IPS-15b (cell line): ENCODE results near the gene CCDC6.
"Not testable (repeated sequence)": the region's sequence is repeated elsewhere in the genome, so short reads cannot be mapped to it uniquely, and the experiment has no call there.

ENCODE experiments used
- H3K27me3 ChIP-seq: one replicate; pipeline ENCODE4 v1.6.1; 2013; ENCODE audit warnings: low read length; ENCODE audit not compliant: control insufficient read depth, insufficient read depth
- H3K36me3 ChIP-seq: one replicate; pipeline ENCODE4 v1.6.1; 2013; ENCODE audit warnings: low read length; ENCODE audit not compliant: control insufficient read depth, insufficient read depth
- H3K4me1 ChIP-seq: one replicate; pipeline ENCODE4 v1.6.1; 2013; ENCODE audit warnings: mild to moderate bottlenecking, low read length; ENCODE audit not compliant: control insufficient read depth, insufficient read depth
- H3K4me3 ChIP-seq: one replicate; pipeline ENCODE4 v1.5.1; 2013; ENCODE audit warnings: low read depth, low read length
- H3K9ac ChIP-seq: one replicate; pipeline ENCODE4 v1.6.1; 2013; ENCODE audit warnings: low read depth, mild to moderate bottlenecking, low read length
- H3K9me3 ChIP-seq: one replicate; pipeline ENCODE4 v1.6.1; 2013; ENCODE audit warnings: mild to moderate bottlenecking, low read length; ENCODE audit not compliant: control insufficient read depth, insufficient read depth

The CCDC6 gene

DNA sequence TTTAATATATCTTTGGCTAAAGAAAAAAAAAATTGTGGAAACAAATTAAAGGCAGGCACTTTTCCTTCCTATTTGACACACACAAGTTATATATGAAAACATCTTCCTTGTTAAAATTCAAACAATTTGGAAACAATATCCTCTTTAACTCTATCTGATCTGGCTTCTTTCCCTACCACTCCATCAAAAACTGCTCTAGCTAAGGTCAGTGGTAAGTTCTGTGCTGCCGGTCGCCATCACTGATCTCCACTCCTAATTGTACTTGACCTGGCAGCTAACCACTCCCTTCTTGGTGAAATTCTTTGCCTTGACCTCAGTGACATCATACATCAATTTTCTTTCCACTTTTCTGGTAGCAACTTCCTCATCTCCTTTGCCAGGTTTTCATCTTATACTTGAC, 105.2 kb downstream of the CCDC6 start:
- peaks cover 5% of the 10 kb centered on the region for H3K4me1 ChIP-seq
- H3K9ac ChIP-seq, result no peak overlapping the region
- H3K27me3 ChIP-seq, result no peaks in the 10 kb centered on the region
- H3K36me3 ChIP-seq, result peaks cover 12% of the 10 kb centered on the region
- no peak overlapping the region for H3K4me3 ChIP-seq
- H3K9me3 ChIP-seq, result no peaks in the 10 kb centered on the region

DNA sequence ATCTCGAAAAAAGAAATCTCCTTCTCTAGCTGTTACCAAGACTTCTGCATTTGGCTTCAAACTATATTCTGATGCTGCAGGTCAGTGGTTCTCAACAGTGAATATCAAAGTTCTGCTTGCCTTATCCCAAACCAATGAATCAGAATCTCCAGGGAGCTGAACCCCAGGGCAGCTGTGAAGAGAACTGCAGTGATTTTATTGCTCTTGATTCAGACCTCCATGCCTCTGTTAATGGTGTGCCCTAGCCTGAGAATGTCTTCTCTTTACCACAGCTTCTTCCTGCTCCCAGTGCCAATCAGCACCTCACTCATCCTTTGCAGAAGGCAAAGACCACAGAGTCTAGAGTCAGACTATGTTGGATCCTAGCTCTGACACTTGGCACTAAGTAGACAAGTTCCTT, 106.9 kb downstream of the CCDC6 start:
- H3K4me3 ChIP-seq, result no peak overlapping the region
- H3K27me3 ChIP-seq, result no peaks in the 10 kb centered on the region
- H3K36me3 ChIP-seq, result peaks cover 13% of the 10 kb centered on the region
- H3K9ac ChIP-seq, result no peak overlapping the region
- no peaks in the 10 kb centered on the region for H3K9me3 ChIP-seq
- H3K4me1 ChIP-seq, result peaks cover 5% of the 10 kb centered on the region

DNA sequence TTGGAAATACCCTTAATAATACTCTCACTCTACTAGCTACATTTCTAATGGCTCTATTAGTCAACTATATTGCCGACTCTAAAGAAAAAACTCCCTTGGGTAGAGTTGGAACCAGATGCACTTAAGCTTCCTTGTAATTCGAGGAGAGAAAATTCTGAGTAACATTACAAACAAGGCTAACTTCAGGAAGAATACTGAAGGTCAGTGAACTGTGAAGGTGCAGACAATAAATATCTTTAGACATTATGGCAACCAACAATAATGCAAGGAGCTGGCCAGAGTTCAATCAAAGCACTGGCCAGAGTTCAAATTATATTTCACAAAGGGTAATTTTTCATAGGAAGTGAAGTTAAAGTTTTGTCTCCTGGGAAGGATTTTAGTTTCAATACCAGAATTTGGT, 112.4 kb downstream of the CCDC6 start:
- no peak overlapping the region for H3K4me3 ChIP-seq
- H3K9me3 ChIP-seq, result no peaks in the 10 kb centered on the region
- no peaks in the 10 kb centered on the region for H3K4me1 ChIP-seq
- no peaks in the 10 kb centered on the region for H3K27me3 ChIP-seq
- H3K9ac ChIP-seq, result no peak overlapping the region
- H3K36me3 ChIP-seq, result peaks cover 23% of the 10 kb centered on the region

DNA sequence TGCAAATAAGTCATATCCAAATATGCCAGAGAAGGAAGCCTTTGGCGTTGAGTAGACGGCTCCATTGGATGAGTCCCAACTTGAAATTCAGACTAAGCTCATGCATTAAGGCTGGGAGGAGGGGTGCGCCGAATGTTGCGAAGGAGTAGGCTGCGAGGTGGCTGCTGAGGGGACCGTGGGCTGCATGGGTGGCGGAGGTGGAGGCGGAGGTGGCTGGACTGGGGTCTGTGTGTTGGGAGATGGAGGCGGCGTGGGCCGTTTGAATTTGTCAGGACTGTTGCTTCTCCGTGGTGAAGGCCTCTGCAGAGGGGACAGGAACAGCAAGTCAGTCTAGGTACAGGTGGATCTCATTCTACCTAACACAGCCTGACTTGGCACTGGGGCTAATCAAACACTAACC, 113.5 kb downstream of the CCDC6 start:
- Histone ChIP-seq H3K4me1 (no peaks in the 10 kb centered on the region), H3K9ac (no peak overlapping the region), H3K9me3 (no peaks in the 10 kb centered on the region), H3K36me3 (peaks cover 22% of the 10 kb centered on the region), H3K27me3 (no peaks in the 10 kb centered on the region), H3K4me3 (no peak overlapping the region)

DNA sequence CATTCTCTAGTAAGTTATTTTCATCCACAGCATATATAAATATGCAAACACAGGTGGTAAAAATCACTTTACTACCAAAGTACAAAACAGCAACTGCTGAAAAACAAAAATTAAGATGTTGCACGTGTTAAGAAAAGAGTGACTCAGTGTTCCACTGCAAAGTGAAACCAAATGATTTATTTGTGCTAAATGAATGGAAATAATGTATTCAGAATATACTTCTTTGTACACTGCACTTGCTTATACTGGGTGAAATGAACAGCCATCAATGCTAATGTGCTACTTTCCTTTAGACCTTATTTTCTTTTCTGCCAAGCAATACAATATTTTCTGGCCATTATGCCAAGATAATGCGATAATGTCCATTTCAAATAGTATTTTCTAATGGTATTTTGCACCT, 114.8 kb downstream of the CCDC6 start:
- H3K27me3 ChIP-seq, result no peaks in the 10 kb centered on the region
- H3K4me1 ChIP-seq, result no peaks in the 10 kb centered on the region
- H3K36me3 ChIP-seq, result peaks cover 19% of the 10 kb centered on the region
- no peak overlapping the region for H3K4me3 ChIP-seq
- H3K9ac ChIP-seq, result no peak overlapping the region
- H3K9me3 ChIP-seq, result no peaks in the 10 kb centered on the region

DNA sequence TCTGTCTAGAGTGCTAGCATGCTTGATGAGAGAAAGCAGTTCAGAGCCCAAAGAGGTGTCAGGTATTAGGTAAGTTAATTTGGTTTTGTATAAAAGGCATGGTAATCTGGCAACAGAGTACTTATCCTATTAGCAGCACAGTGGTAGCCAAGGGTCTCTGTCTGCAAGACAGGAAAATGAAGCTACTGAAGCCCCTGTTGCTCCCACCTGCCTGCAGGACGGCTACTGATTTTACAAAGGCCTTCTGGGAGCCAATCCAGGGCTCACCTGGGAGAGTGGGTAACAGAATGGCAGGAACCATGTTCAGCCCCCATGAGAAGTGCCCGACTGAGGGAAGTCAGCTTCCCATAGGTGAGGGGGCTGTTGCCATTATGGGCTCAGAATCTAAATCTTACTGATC, 116.3 kb downstream of the CCDC6 start:
- H3K4me1 ChIP-seq, H3K4me3 ChIP-seq, H3K9ac ChIP-seq, H3K9me3 ChIP-seq, H3K27me3 ChIP-seq: not testable (repeated sequence)
- H3K36me3 ChIP-seq, result peaks cover 19% of the 10 kb centered on the region

DNA sequence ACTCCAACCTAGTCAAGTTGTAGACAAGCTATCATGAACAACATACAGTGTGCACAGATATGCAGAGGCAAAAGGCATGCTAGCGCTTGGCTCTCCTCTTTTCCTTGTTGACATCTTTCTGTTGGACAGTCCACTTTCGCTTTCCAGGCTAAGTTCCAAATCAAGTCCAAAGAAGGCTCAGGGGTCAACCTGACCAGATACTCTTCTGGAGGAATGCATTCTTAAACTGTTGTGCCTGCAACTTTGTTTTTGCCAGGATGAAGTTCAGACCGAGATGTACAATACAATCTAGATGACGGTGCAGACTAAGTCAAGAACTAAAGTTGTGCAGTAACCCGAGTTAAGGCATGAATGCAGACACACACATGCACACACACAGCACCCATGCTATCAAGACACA, 117.4 kb downstream of the CCDC6 start:
- peaks cover 15% of the 10 kb centered on the region for H3K36me3 ChIP-seq
- not testable (repeated sequence) for H3K9me3 ChIP-seq, H3K4me1 ChIP-seq, H3K9ac ChIP-seq, H3K27me3 ChIP-seq, H3K4me3 ChIP-seq

- not testable (repeated sequence) for H3K4me1 ChIP-seq
Observed at GRCh38 chr10:59787032-59787431, 119.3 kb downstream of the CCDC6 start.

DNA sequence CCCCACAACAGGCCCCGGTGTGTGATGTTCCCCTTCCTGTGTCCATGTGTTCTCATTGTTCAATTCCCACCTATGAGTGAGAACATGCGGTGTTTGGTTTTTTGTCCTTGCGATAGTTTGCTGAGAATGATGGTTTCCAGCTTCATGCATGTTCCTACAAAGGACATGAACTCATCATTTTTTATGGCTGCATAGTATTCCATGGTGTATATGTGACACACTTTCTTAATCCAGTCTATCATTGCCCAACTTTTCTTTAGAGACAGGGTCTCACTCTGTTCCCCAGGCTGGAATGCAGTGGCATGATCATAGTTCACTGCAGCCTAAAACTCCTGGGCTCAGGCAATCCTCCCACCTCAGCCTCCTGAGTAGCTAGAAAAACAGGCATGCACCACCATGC, 120.9 kb downstream of the CCDC6 start:
- not testable (repeated sequence) for H3K4me3 ChIP-seq, H3K4me1 ChIP-seq, H3K9me3 ChIP-seq, H3K27me3 ChIP-seq, H3K36me3 ChIP-seq, H3K9ac ChIP-seq

More at GRCh38 chr10:59787032-59787431, 119.3 kb downstream of the CCDC6 start:
- not testable (repeated sequence) for H3K9ac ChIP-seq, H3K4me3 ChIP-seq, H3K9me3 ChIP-seq, H3K27me3 ChIP-seq, H3K36me3 ChIP-seq

DNA sequence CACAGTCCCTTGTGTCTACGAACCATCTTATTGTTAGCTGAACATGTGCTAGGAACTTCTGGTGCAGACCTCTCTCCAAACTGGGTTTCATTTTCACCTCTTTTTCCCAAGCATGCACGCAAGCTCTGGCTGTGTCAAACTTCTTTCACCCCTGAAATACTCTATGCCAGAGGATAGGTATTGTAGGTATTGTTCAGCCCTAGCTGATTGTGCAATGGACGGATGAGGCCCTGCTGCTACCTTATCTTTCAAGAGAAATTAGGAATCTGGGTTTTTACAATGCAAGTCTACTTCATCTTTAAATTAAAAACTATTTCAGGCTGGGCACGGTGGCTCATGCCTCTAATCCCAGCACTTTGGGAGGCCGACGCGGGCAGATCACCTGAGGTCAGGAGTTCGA, 124.8 kb downstream of the CCDC6 start:
- Histone ChIP-seq H3K36me3 (no peaks in the 10 kb centered on the region), H3K9me3 (no peaks in the 10 kb centered on the region), H3K4me1 (no peaks in the 10 kb centered on the region), H3K27me3 (no peaks in the 10 kb centered on the region), H3K9ac (no peak overlapping the region), H3K4me3 (no peak overlapping the region)

DNA sequence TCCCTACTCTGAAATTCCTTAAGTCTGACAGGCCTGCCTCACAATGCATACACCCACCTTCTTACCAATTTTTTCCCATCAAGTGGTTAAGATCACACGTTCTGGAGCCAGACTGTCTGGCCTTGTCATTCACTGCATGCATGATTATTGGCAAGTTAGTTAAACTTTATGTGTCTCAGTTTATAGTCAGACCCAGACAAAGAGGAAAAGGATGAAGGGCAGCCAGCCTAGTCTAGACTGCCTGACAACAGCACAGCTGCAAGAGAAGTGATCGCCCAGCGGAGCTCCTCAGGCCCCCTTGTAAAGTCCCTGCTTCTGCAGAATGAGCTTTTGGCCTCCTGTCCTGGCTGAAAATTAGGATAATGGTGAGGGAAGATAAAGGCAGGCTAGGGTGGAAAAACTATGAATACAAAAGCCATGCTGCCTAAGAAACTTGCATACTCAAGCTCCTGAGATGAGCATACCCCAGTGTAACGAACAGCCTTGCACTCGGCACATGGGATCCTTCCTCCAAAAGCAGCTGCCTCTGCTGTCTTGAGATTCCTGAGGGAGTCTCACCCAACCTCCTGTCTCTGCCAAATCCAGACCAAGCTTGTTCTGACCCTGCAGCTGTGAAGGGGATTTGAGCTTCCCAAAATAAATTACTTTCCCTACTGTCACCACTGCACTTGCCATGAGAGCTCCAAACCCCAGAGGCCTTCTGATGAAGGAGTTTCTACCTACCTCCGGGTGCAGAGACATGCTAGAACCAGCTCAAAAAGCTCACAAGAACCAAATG, 126.4 kb downstream of the CCDC6 start:
- Histone ChIP-seq H3K9ac (no peak overlapping the region), H3K9me3 (no peaks in the 10 kb centered on the region), H3K4me1 (no peaks in the 10 kb centered on the region), H3K27me3 (no peaks in the 10 kb centered on the region), H3K36me3 (no peaks in the 10 kb centered on the region), H3K4me3 (no peak overlapping the region)

GRCh38 chr10:59774451-59774850, 131.9 kb downstream of the CCDC6 start:
- H3K36me3 ChIP-seq, result no peaks in the 10 kb centered on the region
- no peaks in the 10 kb centered on the region for H3K4me1 ChIP-seq
- H3K9me3 ChIP-seq, result peaks cover 9% of the 10 kb centered on the region
- H3K27me3 ChIP-seq, result no peaks in the 10 kb centered on the region
- H3K9ac ChIP-seq, result no peak overlapping the region
- no peak overlapping the region for H3K4me3 ChIP-seq
